Stimulated activated CD8-positive, alpha-beta memory T cell treated with anti-CD3 and anti-CD28 coated beads, Interleukin-12 subunit alpha, Interleukin-12 subunit beta, amount 100 ng/mL, for 24 hours (primary cell): ENCODE results near the gene BMI1.

Experiments
- DNase-seq: peaks from one replicate; pipeline ENCODE4 v3.0.0-alpha.2; 2020; ENCODE audit errors: extremely low read depth

The BMI1 gene

DNA sequence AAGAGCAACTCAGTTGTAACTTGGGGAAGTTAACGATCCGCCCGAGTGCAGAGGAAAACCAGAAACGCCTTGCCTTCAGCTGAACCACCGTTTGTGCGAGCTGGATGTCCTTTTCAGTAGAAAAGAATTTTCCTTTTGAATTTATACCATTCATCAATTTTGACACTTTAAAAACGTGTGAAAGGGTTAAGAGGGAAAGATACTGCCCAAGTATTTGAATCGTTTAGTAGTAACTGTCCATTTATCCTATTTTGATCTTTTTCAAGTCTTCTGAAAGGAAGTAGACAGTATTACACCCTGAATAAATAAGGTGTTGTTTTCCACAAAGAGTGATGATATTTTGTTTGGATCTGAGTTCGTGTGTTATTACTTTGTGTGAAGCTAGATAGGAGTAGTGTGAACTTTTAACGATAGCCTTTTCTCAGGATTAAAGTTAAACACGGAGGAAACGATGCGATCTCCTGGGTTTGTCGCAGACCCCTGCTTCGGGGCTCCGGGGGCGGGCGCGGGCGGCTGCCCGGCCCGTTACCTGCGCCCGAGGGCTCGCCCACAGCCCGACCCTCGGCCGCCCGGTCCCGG is 830 bp upstream of the BMI1 start:
- DNase-seq = no peak

DNA sequence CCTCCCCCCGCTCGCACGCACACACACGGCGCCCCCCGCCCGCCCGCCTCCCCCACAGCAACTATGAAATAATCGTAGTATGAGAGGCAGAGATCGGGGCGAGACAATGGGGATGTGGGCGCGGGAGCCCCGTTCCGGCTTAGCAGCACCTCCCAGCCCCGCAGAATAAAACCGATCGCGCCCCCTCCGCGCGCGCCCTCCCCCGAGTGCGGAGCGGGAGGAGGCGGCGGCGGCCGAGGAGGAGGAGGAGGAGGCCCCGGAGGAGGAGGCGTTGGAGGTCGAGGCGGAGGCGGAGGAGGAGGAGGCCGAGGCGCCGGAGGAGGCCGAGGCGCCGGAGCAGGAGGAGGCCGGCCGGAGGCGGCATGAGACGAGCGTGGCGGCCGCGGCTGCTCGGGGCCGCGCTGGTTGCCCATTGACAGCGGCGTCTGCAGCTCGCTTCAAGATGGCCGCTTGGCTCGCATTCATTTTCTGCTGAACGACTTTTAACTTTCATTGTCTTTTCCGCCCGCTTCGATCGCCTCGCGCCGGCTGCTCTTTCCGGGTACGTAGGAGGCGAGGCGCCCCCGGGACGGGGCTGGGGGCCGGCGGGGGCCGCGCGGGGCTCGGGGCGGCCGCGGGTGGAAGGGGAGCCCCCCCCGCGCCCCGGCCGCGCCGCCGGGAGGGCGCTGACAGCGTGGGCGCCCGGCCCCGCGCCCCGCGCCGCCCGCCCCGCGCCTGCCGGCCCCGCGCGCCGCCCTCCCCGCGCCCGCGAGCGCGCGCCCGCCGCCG is 441 bp downstream of the BMI1 start:
- DNase-seq = no peak

DNA sequence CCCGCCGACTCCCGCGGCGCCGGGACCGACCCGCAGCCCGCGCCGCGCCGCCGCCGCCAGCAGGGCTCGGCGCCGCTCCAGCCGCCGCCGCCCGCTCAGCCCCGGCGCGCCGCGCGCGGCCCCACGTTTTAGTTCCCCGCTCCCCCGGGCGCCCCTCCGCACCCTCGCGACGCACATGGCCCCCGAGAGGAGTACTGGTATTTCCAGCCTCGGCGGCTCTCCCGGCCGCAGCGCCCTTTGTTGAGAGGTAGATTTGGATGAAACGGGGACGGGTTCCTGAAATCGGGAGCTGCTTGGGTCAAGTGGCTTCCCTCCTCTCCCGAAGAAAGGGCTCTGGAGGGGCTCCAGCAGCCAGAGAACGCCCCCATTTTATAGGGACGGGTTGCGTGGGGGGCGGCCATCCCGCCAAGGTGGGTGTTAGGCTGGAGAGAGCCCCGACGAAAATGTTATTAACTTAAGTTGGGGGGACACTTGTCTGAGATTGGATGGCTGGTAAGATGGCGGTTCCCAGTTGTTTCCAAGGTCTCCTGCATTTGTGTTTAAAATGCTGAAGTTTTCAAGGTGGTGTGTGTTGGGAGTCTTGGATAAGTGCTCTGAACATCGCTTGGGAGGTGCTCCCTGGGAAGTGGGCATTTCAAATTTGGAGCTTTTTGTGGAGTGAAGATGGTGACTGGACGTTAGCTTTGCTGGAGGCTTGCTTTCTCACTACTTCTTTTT is 1.2 kb downstream of the BMI1 start:
- no peak for DNase-seq

DNA sequence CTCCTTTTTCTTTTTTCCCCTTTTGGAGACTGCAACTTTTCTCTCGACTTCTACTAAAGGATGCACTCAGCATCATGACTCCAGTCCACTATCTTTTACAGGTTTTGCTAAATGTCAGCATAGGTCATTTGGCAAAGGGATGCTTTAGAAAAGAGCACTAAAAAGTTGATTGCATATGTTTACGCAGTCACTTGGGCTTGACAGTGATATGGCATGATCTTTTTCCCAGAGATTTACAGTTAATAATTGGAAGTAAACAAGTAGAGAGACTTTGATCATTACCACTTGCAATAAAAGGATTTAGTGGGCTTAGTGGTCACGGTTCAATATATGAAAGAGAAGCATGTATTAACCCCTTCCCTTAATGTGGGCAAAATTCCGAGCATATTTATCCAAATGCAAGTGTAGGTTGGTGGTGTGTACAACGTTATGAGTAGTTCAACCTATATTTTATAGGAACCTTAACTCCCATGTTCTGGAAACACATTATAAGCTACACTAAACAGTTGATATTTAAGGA is 1.8 kb downstream of the BMI1 start:
- no peak for DNase-seq

GRCh38 chr10:22323538-22324305 is 2.8 kb downstream of the BMI1 start:
- no peak for DNase-seq

DNA sequence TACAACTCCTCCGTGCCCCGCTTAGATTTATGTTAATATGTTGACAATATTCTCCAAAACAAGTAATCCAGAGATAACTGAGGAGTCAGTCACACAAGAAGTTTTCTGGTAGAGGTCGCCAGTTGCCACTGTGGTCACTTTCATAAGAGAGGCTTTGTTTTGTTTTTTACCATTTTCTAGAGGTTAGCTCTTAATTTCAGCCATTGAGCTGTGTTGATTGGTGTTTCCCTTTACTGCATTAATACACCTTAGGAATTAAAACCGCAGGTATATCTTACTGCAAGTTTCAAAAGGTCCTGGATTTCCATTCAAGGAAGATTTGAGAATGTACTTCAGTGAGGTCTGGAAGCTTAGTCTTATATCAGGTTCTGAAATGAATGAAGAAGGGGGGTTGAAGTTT is 3.5 kb downstream of the BMI1 start:
- DNase-seq = no peak

GRCh38 chr10:22324893-22325271 is 4.0 kb downstream of the BMI1 start:
- no peak for DNase-seq

DNA sequence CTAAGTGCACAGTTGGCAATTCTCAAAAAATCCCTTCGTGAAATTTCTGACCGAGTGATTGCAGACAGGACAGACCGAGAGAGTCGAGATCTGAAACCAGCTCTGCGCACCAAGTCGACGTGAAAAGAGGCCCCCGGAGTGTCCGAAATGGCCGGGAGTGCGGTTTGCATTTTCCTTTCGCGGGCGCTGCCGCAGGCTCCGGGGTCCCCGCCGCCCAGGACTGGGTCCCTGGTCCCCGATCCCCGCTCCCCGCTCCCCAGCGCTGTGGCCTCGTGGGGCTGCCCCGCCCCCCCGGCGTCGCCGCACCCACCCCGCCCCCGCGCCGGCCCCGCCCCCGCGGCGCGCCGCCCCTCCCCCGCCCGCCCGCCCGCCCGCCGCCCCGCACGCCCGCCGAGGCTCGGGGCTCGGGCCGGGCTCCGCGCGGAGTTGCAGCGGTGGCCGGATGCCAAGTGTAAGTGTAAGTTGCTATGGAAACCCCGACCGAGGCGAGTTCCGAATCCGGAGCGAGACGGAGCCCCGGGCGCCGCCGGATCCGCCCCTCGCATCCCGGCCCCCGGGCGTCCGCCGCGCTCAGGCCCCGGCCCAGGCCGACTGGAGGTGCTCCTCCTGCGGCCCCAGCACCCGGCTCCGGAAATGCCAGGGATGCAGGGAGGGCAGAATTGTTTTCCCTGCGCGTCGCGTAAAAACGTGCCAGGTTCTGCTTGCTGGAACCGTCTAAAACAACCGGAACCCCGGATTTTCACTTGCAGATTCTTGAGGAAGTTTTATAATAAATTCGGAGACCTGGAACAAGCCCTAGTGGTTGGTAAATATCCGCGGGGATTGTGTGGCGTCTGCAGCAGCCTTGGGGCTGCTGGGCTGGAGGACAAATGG is 4.6 kb downstream of the BMI1 start:
- no peak for DNase-seq

- DNase-seq = no peak
Observed at GRCh38 chr10:22326145-22326702, 5.3 kb downstream of the BMI1 start.

GRCh38 chr10:22329150-22329549 is 8.3 kb downstream of the BMI1 start:
- no peak for DNase-seq

- no peak for DNase-seq
Observed at GRCh38 chr10:22332116-22332692, 11.3 kb downstream of the BMI1 start.

- DNase-seq = no peak
Observed at GRCh38 chr10:22333167-22333974, 12.5 kb downstream of the BMI1 start.

DNA sequence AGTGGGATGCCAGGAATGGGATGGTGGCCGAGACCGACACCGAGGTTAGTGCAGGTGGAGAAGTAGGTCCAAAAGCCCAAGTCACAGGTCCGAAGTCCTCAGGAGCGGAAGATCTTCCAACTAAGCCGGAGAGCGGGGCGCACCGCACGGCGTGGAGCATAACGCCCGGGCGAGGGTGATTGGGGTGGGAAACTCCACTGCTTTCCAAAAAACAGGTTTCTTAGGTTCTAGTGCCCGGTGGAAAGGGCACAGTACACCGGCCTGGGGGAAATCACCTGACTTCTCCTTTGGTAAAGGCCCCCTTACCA is 13.0 kb downstream of the BMI1 start:
- no peak for DNase-seq

DNA sequence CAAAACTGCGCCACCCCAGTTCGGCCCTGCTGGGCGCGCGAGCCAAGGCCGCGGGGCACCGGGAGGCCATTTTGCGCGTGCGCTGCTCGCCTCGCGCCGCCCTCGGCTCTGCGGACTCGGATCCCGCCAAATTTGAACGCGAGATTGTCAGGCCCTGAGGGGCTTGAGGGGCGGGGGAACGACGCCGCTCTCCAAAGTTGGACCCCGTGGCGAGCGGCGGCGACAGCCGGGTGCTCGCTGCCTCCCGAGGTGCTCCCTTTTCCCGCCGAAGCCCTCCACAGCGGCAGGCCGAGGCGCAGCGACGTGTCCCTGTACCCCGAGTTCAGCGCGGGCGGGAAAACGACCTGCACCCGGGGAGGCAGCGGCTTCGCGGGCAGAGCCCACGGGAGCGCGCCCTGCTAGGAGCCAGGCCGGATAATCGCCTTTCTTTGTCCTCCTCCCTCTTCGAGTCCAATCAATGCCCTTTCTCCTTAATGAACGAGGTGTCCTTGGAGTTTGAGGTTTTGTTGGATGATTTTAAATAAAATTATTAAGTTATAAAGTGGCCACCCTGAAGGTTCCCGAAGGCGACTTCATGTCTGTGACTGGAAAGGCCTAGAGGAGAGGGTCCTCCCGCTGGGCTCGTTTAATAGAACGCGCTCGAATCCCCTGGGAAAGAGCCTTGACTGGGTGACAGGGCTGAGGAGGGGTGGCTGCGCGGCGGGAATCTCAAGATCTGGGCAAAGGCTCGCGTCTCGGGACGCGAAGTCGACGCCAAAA is 13.7 kb downstream of the BMI1 start:
- DNase-seq = no peak

GRCh38 chr10:22335173-22335933 is 14.5 kb downstream of the BMI1 start:
- DNase-seq = no peak

- no peak for DNase-seq
Observed at GRCh38 chr10:22338185-22338900, 17.4 kb downstream of the BMI1 start.

GRCh38 chr10:22338931-22339330 is 18.0 kb downstream of the BMI1 start:
- no peak for DNase-seq
